SK-N-SH (cell line): ENCODE results near the gene RANBP9. TPM values are rescaled to one million over a fixed set of nuclear protein-coding genes. Genes with fewer than 3 reads are reported as not detected.

Experiments
- CTCF ChIA-PET: fragments of 300-600, 350-600 bp; formaldehyde crosslinking; extraction: SDS; loops from one replicate; lab custom pipeline; 2021; lab: Yijun Ruan, JAX
- POLR2A ChIA-PET: fragments of 350-600 bp; sonication (Branson Sonifier 250); formaldehyde crosslinking; extraction: SDS; loops from one replicate; lab custom pipeline; 2020; ENCODE audit warnings: antibody characterized with exemption, inconsistent platforms; lab: Yijun Ruan, JAX
- DNase-seq: peaks from one replicate; pipeline ENCODE4 v3.0.0; 2012
- H2AFZ ChIP-seq: fragments of 200-600 bp; sonication (generic); 2 replicates; pipeline ENCODE4 v1.8.1; 2016; ENCODE audit warnings: antibody characterized with exemption, mild to moderate bottlenecking, low read depth
- H3F3A ChIP-seq: fragments of 200-600 bp; sonication (generic); replicated peaks from 2 replicates; pipeline ENCODE3; 2016; ENCODE audit warnings: antibody characterized with exemption, mild to moderate bottlenecking; ENCODE audit not compliant: insufficient read depth
- H3K27ac ChIP-seq, 2 experiments: fragments of 200-500 bp in 1 of 2; fragments of 200-600 bp in 1 of 2; sonication (Bioruptor generic) in 1 of 2; sonication (generic), shearing (Covaris generic) in 1 of 2; 2 replicates each; pipeline versions ENCODE4 v1.5.1 to v1.6.1; 2014 to 2016; ENCODE audit warnings: low read depth in 2 of 2, inconsistent platforms in 1 of 2, low read length in 1 of 2, mild to moderate bottlenecking in 1 of 2, mixed read lengths in 1 of 2
- H3K27me3 ChIP-seq: fragments of 200-600 bp; sonication (generic), shearing (Covaris generic); 2 replicates; pipeline ENCODE4 v1.6.1; 2016; ENCODE audit warnings: mixed run types; ENCODE audit not compliant: insufficient read depth
- H3K36me3 ChIP-seq, 2 experiments: fragments of 200-500 bp in 1 of 2; fragments of 200-600 bp in 1 of 2; sonication (Bioruptor generic) in 1 of 2; sonication (generic) in 1 of 2; replicated peaks in 1 of 2; 2 replicates each; pipeline versions ENCODE3 to v1.5.1; 2014 to 2016; ENCODE audit warnings: low read length in 1 of 2, mild to moderate bottlenecking in 1 of 2; ENCODE audit not compliant: insufficient read depth in 2 of 2, control insufficient read depth in 1 of 2
- H3K4me1 ChIP-seq, 2 experiments: fragments of 200-500 bp in 1 of 2; fragments of 200-600 bp in 1 of 2; sonication (Bioruptor generic) in 1 of 2; sonication (generic), shearing (Covaris generic) in 1 of 2; 2 replicates each; pipeline versions ENCODE4 v1.5.1 to v1.6.1; 2014 to 2016; ENCODE audit warnings: low read depth in 1 of 2, low read length in 1 of 2, mixed run types in 1 of 2; ENCODE audit not compliant: insufficient read depth in 2 of 2, control insufficient read depth in 1 of 2
- H3K4me2 ChIP-seq: fragments of 200-600 bp; sonication (generic), shearing (Covaris generic); 2 replicates; pipeline ENCODE4 v1.6.1; 2017; ENCODE audit warnings: mixed run types
- H3K4me3 ChIP-seq, 2 experiments: fragments of 200-500 bp in 1 of 2; fragments of 200-600 bp in 1 of 2; sonication (Bioruptor generic) in 1 of 2; sonication (generic), shearing (Covaris generic) in 1 of 2; 2 replicates each; pipeline versions ENCODE4 v1.5.1 to v1.8.1; 2014 to 2016; ENCODE audit warnings: low read depth in 2 of 2, inconsistent platforms in 1 of 2, low read length in 1 of 2, mild to moderate bottlenecking in 1 of 2, mixed read lengths in 1 of 2, moderate library complexity in 1 of 2
- H3K79me2 ChIP-seq: fragments of 200-600 bp; sonication (generic); 2 replicates; pipeline ENCODE4 v1.8.1; 2017; ENCODE audit warnings: mild to moderate bottlenecking; ENCODE audit not compliant: insufficient read depth
- H3K9ac ChIP-seq: fragments of 200-600 bp; sonication (generic); 2 replicates; pipeline ENCODE4 v1.6.1; 2017; ENCODE audit warnings: mixed run types
- H3K9me2 ChIP-seq: fragments of 200-600 bp; sonication (generic); 2 replicates; pipeline ENCODE4 v1.6.1; 2017; ENCODE audit warnings: mixed run types
- H3K9me3 ChIP-seq: fragments of 200-600 bp; sonication (generic); 2 replicates; pipeline ENCODE4 v1.6.1; 2017; ENCODE audit warnings: mixed run types, mild to moderate bottlenecking, moderate library complexity
- H4K20me1 ChIP-seq: fragments of 200-600 bp; sonication (generic); 2 replicates; pipeline ENCODE4 v1.6.1; 2017; ENCODE audit warnings: mild to moderate bottlenecking, mixed run types; ENCODE audit not compliant: insufficient read depth
- CTCF ChIP-seq: fragments of 200-600 bp; sonication (generic); IDR thresholded peaks from 2 replicates; pipeline ENCODE4 v1.6.1; 2017; ENCODE audit warnings: antibody characterized with exemption, mild to moderate bottlenecking, moderate library complexity
- EP300 ChIP-seq, 2 experiments: IDR thresholded peaks; 2 replicates each; pipeline versions ENCODE4 v1.4.0 to v1.6.1; 2012; ENCODE audit warnings: borderline replicate concordance in 1 of 2, low read depth in 1 of 2, low read length in 1 of 2
- FOXJ3 ChIP-seq: sonication (generic); formaldehyde crosslinking; IDR thresholded peaks from 2 replicates; pipeline ENCODE4 v1.5.1; 2020; ENCODE audit warnings: mild to moderate bottlenecking, missing genetic modification reagents
- GABPA ChIP-seq: IDR thresholded peaks from 2 replicates; pipeline ENCODE4 v1.4.0; 2012; ENCODE audit warnings: low read depth, mild to moderate bottlenecking
- GATA2 ChIP-seq: sonication (generic); formaldehyde crosslinking; IDR thresholded peaks from 2 replicates; pipeline ENCODE4 v1.5.0; 2020; ENCODE audit warnings: mild to moderate bottlenecking, missing genetic modification reagents
- MEF2A ChIP-seq: IDR thresholded peaks from 2 replicates; pipeline ENCODE4 v1.4.0; 2012; ENCODE audit warnings: low read depth, borderline replicate concordance
- NFIC ChIP-seq: IDR thresholded peaks from 2 replicates; pipeline ENCODE4 v1.4.0; 2012; ENCODE audit warnings: borderline replicate concordance
- NRF1 ChIP-seq: IDR thresholded peaks from 2 replicates; pipeline ENCODE4 v1.6.1; 2012; ENCODE audit warnings: low read depth, mild to moderate bottlenecking, low read length
- RXRA ChIP-seq: IDR thresholded peaks from 2 replicates; pipeline ENCODE4 v1.4.0; 2012; ENCODE audit warnings: low read depth, mild to moderate bottlenecking, borderline replicate concordance
- TCF12 ChIP-seq: IDR thresholded peaks from 2 replicates; pipeline ENCODE4 v1.4.0; 2012
- TEAD4 ChIP-seq: IDR thresholded peaks from 2 replicates; pipeline ENCODE4 v1.4.0; 2012; ENCODE audit warnings: mild to moderate bottlenecking, borderline replicate concordance; ENCODE audit not compliant: insufficient read depth
- WGBS: methylation state at CpG from one replicate; pipeline ENCODE4 v1.1.6; 2017; ENCODE audit warnings: low lambda C conversion rate; 5-methylcytosine and 5-hydroxymethylcytosine counted together
- polyA plus RNA-seq, 3 experiments: library from polyadenylated mRNA; depleted of rRNA; stranded (reverse); fragments of >200 nt; gene quantifications; 2 replicates each; pipeline ENCODE4 v1.2.3, GENCODE V29; 2012
- TF ChIP-seq, protein P1 (sequence below): IDR thresholded peaks from 2 replicates; pipeline ENCODE4 v1.4.0; 2012; ENCODE audit warnings: low read depth, borderline replicate concordance
- TF ChIP-seq, protein P2 (sequence below): IDR thresholded peaks from 2 replicates; pipeline ENCODE4 v1.4.0; 2012; ENCODE audit warnings: low read depth, borderline replicate concordance

The RANBP9 gene
- polyA plus RNA-seq, 1 of the 3 experiments (the other 2 are of a cell fraction): 20.4 TPM

GRCh38 chr6:13676551-13677156, 35.0 kb downstream of the RANBP9 start:
- Histone ChIP-seq H3K4me1 (no peaks in the 10 kb centered on the region), H3K4me2 (no peak overlapping the region), H3K36me3 (peaks cover 4 to 35% of the 10 kb centered on the region in 2 experiments), H3K27ac (no peak overlapping the region), H2AFZ (no peak overlapping the region), H4K20me1 (peaks cover 3% of the 10 kb centered on the region), H3K9me2 (no peaks in the 10 kb centered on the region; the same call in 1 of the 2 replicates), H3K4me3 (no peak overlapping the region), H3K9ac (no peak overlapping the region), H3K79me2 (peaks cover 100% of the 10 kb centered on the region), H3K27me3 (no peaks in the 10 kb centered on the region), H3K9me3 (peaks cover 12% of the 10 kb centered on the region; the same call in 1 of the 2 replicates), H3F3A (peaks cover 9% of the 10 kb centered on the region)
- POLR2A ChIA-PET: no interaction called here
- 98% methylated on average over 3 of the region's 3 CpGs for WGBS
- CTCF ChIA-PET: no interaction called here
- no peak for DNase-seq
- no peak for TF ChIP-seq GABPA
- no peak for TF ChIP-seq TEAD4
- TF ChIP-seq TCF12: no peak
- TF ChIP-seq, protein P1, sequence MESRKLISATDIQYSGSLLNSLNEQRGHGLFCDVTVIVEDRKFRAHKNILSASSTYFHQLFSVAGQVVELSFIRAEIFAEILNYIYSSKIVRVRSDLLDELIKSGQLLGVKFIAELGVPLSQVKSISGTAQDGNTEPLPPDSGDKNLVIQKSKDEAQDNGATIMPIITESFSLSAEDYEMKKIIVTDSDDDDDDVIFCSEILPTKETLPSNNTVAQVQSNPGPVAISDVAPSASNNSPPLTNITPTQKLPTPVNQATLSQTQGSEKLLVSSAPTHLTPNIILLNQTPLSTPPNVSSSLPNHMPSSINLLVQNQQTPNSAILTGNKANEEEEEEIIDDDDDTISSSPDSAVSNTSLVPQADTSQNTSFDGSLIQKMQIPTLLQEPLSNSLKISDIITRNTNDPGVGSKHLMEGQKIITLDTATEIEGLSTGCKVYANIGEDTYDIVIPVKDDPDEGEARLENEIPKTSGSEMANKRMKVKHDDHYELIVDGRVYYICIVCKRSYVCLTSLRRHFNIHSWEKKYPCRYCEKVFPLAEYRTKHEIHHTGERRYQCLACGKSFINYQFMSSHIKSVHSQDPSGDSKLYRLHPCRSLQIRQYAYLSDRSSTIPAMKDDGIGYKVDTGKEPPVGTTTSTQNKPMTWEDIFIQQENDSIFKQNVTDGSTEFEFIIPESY: no peak
- TF ChIP-seq NRF1: no peak
- TF ChIP-seq EP300 (IDR thresholded peaks at IDR 0.05; ENCODE audit: borderline replicate concordance in 1 of 2, low read depth in 1 of 2, low read length in 1 of 2): no peak

DNA sequence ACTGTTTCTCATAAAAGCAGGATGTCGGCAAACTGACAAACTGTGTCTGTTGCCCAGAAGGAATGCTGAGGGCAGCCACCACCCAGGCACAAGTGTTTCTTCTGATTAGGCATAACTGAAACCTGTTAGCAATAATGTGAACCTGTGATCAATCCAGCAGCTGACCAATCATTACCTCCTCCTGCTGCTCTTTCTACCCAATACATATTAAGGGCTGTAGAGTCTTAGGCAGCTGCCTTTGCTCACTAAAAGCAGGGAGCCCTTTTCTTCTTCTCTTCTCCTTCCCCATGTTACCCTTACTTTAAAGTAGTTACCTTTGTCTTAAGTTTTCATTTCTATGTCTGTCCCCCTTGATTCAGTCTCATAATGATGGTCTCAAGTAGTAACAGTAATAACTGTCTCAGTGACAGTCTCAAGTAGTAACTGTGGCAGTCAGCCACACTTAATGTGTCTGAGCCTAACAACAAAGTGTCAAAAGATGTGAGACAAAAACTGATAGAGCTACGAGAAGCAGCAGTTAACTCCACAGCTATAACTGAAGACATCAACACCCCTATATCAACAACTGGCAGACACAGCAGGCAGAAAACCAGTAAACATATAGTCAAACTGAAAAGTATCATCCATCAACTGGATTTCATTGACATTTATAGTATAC, 37.0 kb downstream of the RANBP9 start:
- H3K9ac ChIP-seq: no peak overlapping the region
- peaks cover 0 to 20% of the 10 kb centered on the region in 2 experiments for H3K36me3 ChIP-seq
- no peak overlapping the region for H3K4me2 ChIP-seq
- peaks cover 6% of the 10 kb centered on the region; the same call in 1 of the 2 replicates for H3K9me3 ChIP-seq
- no peak overlapping the region for H2AFZ ChIP-seq
- H3F3A ChIP-seq: peaks cover 9% of the 10 kb centered on the region
- no peaks in the 10 kb centered on the region; the same call in 1 of the 2 replicates for H3K9me2 ChIP-seq
- 100% methylated on average over 2 of the region's 2 CpGs for WGBS
- no peak for DNase-seq
- no peak overlapping the region for H3K4me3 ChIP-seq
- CTCF ChIA-PET: no interaction called here
- H3K4me1 ChIP-seq: no peaks in the 10 kb centered on the region
- no peak for TF ChIP-seq FOXJ3 (CRISPR knock-in tag)
- no peak for TF ChIP-seq TEAD4
- TF ChIP-seq RXRA: no peak
- TF ChIP-seq MEF2A: no peak
- TF ChIP-seq GATA2 (CRISPR knock-in tag): no peak
- no peak for TF ChIP-seq CTCF
- TF ChIP-seq, protein P2, sequence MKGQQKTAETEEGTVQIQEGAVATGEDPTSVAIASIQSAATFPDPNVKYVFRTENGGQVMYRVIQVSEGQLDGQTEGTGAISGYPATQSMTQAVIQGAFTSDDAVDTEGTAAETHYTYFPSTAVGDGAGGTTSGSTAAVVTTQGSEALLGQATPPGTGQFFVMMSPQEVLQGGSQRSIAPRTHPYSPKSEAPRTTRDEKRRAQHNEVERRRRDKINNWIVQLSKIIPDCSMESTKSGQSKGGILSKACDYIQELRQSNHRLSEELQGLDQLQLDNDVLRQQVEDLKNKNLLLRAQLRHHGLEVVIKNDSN: no peak
- TF ChIP-seq NFIC: no peak
- no peaks in the 10 kb centered on the region for H3K27me3 ChIP-seq
- peaks cover 6% of the 10 kb centered on the region for H4K20me1 ChIP-seq
- POLR2A ChIA-PET: no interaction called here
- no peak overlapping the region for H3K27ac ChIP-seq
- peaks cover 100% of the 10 kb centered on the region for H3K79me2 ChIP-seq
